ENCODE measurements around the gene ART3. TPM values are rescaled to one million over a fixed set of nuclear protein-coding genes. Genes with fewer than 3 reads are reported as not detected.

The ART3 gene
- total and polyA plus RNA-seq, 9 of the 15 experiments (the other 6 are each of a cell fraction or from before 2014, with no cell fraction given) = 0.69 to 1.4 (median 1.1) TPM; not detected in 1

DNA sequence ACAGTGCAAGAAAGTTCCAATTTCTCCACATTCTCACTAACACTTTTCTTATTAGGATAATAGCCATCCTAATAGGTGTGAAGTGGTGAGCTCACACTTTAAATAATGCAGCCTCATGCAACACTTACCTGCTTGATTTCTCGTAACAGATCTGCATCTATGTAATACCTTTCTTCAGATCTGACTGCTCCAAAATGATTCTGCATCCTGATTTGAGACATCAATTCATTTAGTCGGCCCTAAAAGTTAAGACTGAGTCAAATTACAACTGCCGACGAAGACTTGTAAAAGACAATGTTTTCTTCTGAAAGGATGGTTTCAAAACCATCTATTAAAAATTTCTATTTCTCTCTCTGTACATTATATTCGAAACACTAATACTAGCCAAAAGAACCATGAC is 43.0 kb downstream of the ART3 start (continued):
- TF ChIP-seq, protein P1, sequence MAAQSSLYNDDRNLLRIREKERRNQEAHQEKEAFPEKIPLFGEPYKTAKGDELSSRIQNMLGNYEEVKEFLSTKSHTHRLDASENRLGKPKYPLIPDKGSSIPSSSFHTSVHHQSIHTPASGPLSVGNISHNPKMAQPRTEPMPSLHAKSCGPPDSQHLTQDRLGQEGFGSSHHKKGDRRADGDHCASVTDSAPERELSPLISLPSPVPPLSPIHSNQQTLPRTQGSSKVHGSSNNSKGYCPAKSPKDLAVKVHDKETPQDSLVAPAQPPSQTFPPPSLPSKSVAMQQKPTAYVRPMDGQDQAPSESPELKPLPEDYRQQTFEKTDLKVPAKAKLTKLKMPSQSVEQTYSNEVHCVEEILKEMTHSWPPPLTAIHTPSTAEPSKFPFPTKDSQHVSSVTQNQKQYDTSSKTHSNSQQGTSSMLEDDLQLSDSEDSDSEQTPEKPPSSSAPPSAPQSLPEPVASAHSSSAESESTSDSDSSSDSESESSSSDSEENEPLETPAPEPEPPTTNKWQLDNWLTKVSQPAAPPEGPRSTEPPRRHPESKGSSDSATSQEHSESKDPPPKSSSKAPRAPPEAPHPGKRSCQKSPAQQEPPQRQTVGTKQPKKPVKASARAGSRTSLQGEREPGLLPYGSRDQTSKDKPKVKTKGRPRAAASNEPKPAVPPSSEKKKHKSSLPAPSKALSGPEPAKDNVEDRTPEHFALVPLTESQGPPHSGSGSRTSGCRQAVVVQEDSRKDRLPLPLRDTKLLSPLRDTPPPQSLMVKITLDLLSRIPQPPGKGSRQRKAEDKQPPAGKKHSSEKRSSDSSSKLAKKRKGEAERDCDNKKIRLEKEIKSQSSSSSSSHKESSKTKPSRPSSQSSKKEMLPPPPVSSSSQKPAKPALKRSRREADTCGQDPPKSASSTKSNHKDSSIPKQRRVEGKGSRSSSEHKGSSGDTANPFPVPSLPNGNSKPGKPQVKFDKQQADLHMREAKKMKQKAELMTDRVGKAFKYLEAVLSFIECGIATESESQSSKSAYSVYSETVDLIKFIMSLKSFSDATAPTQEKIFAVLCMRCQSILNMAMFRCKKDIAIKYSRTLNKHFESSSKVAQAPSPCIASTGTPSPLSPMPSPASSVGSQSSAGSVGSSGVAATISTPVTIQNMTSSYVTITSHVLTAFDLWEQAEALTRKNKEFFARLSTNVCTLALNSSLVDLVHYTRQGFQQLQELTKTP (IDR thresholded peaks at IDR 0.05; ENCODE audit: low read depth in 1 of 2, partially characterized antibody in 2 of 2) = no peak

DNA sequence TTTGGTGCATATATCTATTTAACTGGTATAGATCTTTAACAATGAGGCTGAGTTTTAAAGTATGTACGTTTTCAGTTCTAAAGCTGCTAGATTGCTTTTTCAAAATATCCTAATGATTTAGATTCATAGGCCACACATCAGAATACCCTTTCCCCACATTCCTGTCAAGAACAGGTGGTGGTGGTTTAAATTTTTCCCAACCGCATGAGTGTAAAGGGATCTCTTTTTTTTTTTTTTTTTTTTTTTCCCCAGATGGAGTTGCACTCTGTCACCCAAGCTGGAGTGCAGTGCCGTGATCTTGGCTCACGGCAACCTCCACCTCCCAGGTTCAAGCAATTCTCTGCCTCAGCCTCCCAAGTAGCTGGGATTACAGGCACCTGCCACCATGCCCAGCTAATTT is 45.7 kb downstream of the ART3 start:
- WGBS (ENCODE audit: insufficient coverage, low coverage, missing lambda C conversion rate) = 97% methylated on average over 2 of the region's 4 CpGs
- intact Hi-C loops (cut with micrococcal nuclease) (no loop called here), in situ Hi-C loops (cut with MboI) (no loop called here)
- CTCF ChIA-PET (ENCODE audit: low intra/inter-chr PET ratio) = interaction anchor here (0.7 kb wide), 1 partner anchor 13 kb away, joined by 3 read pairs; no protein-coding TSS in a partner anchor
- Histone ChIP-seq H3K4me2 (ENCODE audit: insufficient read depth, low read length) (no peak overlapping the region), H3K27me3 (ENCODE audit: control insufficient read depth in 2 of 2, insufficient read depth in 2 of 2, low read length in 2 of 2) (no peaks in the 10 kb centered on the region), H3K36me3 (ENCODE audit: control insufficient read depth, insufficient read depth, low read length) (peaks cover 89% of the 10 kb centered on the region), H2AFZ (ENCODE audit: low read depth, low read length) (no peak overlapping the region), H3K27ac (ENCODE audit: extremely low read depth, low read depth, low read length) (no peak overlapping the region), H3K79me2 (ENCODE audit: control insufficient read depth, insufficient read depth, low read length) (no peaks in the 10 kb centered on the region), H3K4me1 (replicated peaks in 1 of 2; ENCODE audit: control insufficient read depth in 2 of 2, insufficient read depth in 2 of 2, low read length in 2 of 2) (no peaks in the 10 kb centered on the region), H3K4me3 (no peak overlapping the region), H3K9me1 (ENCODE audit: control insufficient read depth, insufficient read depth, low read length) (no peaks in the 10 kb centered on the region), H4K20me1 (replicated peaks; ENCODE audit: control insufficient read depth, insufficient read depth, low read length) (no peaks in the 10 kb centered on the region), H3K9me3 (replicated peaks; ENCODE audit: control insufficient read depth, insufficient read depth, low read depth, low read length) (no peaks in the 10 kb centered on the region), H3K9ac (ENCODE audit: insufficient read depth in 1 of 2, low read depth in 2 of 2, low read length in 2 of 2) (no peak overlapping the region)
- POLR2A ChIA-PET = interaction anchor here (0.6 kb wide), 2 partner anchors 378 to 479 kb away, joined by 3 to 4 read pairs; no protein-coding TSS in a partner anchor
- DNase-seq (ENCODE audit: extremely low read depth in 1 of 4, low spot score in 3 of 4) = no peak
- no peak for FAIRE-seq
- BruUV-seq (replicated peaks) = no TSS peak
- ATAC-seq = no peak
- TF ChIP-seq, protein P2, sequence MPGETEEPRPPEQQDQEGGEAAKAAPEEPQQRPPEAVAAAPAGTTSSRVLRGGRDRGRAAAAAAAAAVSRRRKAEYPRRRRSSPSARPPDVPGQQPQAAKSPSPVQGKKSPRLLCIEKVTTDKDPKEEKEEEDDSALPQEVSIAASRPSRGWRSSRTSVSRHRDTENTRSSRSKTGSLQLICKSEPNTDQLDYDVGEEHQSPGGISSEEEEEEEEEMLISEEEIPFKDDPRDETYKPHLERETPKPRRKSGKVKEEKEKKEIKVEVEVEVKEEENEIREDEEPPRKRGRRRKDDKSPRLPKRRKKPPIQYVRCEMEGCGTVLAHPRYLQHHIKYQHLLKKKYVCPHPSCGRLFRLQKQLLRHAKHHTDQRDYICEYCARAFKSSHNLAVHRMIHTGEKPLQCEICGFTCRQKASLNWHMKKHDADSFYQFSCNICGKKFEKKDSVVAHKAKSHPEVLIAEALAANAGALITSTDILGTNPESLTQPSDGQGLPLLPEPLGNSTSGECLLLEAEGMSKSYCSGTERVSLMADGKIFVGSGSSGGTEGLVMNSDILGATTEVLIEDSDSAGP (CRISPR knock-in tag; IDR thresholded peaks at IDR 0.05) = no peak
- no peak for TF ChIP-seq FOXJ3 (CRISPR knock-in tag; IDR thresholded peaks at IDR 0.05)
- no peak for TF ChIP-seq GABPA (tag; conservative IDR thresholded peaks at IDR 0.05; ENCODE audit: low read depth)
- TF ChIP-seq CSDE1 (IDR thresholded peaks at IDR 0.05) = no peak
- no peak for TF ChIP-seq ZC3H11A (IDR thresholded peaks at IDR 0.05; ENCODE audit: low read depth, low read length)
- no peak for TF ChIP-seq TFAM (CRISPR knock-in tag; conservative IDR thresholded peaks at IDR 0.05)
